ENCODE data around the gene GALNTL6.

The GALNTL6 gene

DNA sequence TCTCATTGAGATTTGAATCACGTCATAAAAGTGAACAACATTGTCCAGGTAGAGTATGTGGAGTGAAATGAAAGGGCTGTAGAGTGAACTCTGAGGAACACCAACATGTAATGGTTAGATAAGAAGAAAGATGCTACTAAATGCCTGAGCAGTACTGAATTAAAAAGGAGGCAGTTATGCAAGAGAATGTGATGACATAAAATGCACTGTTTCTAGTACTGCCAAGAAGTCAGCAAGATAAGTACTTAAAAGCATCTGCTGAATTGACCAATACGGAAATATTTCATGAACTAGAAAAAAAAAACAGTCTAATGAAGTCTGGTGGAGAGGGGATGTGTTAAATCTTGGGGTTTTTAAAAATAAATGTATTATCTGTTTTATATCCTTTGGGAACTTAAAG lies 771.6 kb downstream of the GALNTL6 start:
- no peak for DNase-seq

DNA sequence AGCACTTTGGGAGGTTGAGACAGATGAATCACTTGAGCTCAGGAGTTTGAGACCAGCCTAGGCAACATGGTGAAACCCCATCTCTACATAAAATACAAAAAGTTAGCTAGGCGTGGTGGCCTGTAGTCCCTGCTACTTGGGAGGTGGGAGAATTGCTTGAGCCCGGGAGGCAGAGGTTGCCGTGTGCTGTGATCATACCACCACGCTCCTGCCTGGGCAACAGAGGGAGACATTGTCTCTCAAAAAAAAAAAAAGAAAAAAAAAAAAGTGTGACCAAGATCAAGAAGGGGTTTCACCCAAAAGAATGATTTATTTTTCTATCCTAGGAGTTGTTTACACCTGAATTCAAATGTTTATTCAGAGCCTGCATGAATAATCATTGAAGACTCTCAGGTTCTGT lies 783.0 kb downstream of the GALNTL6 start:
- no peak for DNase-seq

DNA sequence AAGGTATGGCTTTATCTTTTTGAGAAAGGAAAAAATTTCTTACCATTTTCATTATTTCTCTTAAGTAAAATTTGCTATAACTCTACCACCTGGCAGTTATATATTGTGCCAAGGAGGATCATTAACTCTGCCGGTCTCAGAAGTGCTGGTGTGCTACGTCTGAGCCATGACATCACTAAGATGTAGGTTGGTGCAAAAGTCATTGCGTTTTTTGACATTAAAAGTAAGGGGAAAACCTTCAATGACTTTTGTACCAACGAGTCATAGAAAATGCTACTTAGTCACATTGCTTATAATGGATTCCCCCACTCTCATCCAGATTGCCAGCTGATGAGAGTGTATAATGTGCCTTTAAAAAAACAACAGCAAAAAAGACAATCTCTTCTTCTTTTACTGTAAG lies 786.4 kb downstream of the GALNTL6 start:
- no peak for DNase-seq

DNA sequence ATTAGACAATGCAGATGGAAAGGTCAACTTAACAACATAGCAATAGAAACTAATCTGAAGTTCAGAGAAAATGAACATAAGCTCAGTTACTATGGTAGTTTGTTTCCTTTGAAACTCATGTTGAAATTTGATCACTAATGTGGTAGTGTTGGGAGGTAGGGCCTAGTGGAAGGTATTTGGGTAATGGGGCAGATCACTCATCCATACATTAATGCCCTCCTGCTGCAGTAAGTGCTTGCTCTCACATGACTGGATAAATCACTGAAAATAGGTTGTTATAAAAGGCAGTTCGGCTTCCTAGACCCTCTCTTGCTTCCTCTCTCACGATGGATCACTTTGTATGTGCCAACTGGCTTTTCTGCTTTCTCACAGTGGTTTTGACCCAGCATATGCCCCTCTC lies 788.0 kb downstream of the GALNTL6 start:
- DNase-seq, result no peak

DNA sequence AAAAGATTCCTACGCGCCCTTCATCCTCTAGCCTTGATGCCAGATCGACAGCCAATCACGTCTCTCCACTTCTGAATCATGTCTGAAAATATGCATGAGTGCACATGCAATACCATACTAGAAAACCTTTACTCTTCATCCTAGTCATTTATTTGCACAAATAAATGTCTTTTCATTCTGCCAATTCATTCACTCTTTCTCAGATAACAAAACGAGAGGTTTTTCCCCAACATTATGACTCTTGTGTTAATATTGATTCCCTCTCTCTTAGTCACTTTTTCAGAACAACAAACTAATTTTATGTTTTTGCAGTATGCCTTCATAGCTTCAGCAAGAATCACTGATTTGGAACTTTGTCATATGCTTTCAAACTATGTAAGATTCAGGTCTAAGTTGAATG lies 806.0 kb downstream of the GALNTL6 start:
- no peak for DNase-seq

DNA sequence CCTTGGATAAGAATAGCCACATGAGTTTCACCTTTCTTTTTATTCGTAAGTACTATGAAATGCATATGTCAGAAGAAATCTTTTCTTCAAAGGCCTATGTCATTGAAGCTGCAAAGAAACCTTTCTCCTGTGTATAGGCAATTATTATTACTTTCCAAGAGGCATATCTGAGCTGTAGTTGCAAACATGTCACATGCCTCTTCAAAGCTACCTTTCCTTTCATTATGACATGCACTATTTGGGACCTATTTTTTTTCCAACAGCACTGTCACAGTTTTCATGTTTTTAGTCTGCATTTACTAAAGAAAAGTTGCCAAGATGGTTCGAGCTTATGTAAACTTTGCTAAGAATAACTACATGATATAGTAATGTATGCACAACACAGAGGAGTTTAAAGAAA lies 806.6 kb downstream of the GALNTL6 start:
- no peak for DNase-seq

DNA sequence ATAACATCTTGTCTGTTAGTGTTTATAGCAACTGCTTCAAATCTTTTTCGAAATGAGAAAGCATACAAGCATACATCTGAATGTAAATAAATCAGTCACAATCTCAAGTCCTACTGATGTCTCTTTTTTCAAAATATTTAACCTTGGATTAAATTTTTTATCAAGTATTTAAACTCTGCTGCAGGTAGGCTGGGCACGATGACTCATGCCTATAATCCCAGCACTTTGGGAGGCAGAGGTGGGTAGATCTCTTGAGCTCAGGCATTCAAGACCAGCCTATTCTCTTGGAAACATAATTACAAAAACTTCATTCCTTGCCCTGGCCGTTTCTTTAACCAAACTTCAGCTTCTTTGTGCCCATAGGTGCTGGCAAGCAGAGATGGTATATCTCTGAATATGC lies 815.1 kb downstream of the GALNTL6 start:
- no peak for DNase-seq

DNA sequence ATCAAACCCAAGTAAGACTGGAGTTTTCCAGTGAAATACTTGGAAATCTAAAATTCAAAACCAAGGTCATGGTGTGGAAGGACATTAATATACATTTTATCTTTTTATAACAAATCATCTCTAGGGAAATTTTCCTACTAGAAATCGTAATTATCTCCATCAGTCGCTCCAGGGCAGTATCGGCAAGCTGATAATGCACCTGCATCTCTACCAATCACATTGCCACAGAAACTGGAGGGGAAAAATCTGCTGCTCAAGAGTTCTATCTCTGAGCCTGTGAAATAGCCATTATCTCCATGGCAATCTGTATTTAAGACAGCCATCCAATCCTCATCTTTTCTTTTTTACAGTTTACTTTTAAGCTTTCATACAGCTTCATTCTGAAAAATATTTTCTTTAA lies 817.1 kb downstream of the GALNTL6 start:
- no peak for DNase-seq

DNA sequence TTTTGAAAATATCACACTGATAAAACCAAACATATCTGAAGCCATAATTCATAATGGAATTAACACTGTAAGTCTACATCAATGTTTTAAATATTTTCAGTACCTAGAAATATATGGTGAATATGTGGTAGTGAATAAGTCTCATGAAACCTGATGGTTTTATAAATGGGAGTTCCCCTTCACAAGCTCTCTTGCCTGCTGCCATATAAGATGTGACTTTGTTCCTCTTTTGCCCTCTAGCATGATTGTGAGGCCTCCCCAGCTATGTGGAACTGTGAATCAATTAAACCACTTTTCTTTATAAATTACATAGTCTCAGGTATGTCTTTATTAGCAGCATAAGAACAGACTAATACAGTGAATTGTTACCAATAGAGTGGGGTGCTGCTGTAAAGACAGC lies 818.6 kb downstream of the GALNTL6 start:
- DNase-seq, result no peak

DNA sequence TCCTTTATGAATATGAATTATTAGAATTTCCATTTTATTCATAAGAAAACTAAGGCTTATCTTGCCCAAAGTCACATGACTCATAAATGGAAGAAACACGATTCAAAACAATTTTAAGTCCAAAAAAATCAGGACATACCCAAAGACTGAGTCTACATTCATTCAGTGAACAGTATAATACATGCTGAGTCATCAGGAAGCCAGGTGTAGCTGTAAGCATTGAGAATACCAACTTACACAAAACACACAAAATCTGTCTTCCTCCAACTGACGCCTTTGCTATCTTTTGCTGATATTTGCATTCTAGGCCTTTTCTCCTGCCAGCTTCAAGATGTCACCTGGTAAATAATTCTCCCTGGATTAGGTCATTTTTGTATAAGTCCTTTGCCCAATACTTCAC lies 835.3 kb downstream of the GALNTL6 start:
- DNase-seq, result no peak

DNA sequence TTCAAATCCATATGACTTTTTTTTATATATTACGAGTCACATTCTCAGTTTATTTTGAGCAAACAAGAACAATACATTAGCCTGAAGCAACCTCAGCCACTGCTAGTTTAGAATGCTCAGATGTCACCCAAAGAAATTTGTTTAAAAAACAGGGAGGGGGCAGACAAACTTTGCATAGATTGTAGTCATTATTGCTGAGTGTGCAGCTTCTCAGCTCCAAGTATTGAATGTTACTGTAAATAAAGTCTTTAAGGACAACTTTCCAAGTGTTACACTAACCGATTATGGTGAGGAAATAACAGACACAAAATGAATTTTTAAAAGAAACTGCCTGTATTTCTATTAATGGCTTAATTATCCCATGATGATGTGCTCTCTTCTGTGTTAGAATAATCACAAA lies 835.9 kb downstream of the GALNTL6 start:
- DNase-seq, result no peak

DNA sequence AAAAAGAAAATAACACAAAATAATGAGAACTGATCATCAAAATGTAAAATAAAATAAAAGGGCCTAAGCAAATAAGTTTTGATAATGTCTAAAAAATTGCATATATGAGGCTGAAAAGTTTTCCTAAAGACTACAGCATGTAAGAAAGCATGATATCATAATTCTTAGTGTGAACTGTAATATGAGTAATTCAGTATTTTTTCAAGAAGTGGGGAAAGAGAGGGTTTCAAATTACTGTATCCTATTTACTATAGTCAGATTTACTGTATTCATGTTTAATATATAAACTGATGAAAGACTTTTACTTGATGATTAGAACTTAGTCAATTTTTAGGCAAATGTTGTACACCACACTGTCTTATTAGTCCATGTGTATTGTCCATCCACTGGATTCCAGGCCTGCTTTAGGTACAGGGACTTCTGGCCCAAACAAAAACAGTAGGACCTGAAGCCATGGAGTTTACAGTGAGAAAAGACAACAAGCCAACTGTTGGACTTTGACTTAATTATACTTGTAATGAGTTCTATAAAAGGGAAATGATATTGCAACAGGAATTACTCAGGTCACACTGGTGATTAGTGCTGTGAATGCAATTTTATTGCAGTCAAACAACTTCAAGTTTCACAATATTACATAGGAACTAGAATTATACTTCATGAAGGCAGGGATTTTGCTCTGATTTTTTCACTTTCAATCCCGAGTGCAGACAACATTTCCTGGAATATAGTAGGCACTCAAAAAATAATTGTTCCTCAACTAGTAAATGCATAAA lies 837.7 kb downstream of the GALNTL6 start:
- DNase-seq, result no peak

DNA sequence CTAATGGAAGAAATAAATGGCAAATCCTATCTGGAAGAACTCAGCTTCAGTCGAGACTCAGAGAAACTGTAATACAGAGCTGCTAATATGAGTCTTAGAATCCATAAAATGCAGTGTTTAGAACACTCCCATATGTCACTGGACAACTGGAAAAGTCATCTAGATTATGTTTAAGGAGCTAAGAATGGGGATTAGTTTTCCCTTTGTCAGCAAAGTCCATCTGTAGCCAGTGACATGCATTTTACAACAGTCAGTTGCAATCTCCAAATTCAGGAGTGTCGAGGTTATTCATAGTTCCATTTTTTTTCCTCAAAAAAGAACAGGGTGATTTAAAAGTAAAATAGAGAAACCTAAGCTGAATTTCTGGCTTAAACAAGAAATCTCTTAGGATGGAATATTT lies 838.8 kb downstream of the GALNTL6 start:
- DNase-seq, result no peak

DNA sequence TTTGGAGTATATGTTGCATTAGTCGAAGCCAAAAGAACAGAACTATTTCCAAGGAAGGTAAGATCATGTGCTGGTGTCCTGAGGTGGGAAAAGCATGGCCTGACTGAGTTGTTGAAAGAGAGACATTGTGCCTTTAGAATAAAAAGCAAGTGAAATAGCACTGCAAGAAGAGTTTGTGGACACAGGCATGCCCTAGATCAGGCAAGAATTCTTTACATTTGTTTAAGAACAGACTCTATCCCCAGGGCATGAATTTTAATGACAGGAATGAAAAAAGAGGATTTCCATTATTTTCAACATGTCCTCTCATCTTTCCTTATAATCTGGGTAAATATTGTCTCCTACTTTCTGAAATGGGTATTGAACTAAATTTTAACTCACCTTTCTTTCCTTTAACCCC lies 839.2 kb downstream of the GALNTL6 start:
- no peak for DNase-seq

DNA sequence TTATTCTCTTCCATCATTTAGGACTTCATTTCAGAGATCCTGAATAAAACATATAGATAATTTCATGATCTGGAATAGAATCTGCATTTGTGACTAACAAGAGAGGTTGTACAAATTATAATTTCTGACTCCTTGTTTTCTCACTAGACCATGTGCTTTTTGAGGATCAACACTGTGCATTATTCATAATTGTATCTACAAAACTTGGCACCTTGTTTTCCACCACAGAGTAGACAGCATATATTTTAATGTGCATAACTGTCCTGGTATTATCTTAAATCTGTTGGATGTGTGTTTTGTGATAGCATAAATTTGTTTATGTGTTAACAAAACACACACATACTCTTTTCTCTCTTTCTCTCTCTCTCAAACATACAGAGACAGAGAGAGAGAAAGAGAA lies 840.5 kb downstream of the GALNTL6 start:
- no peak for DNase-seq

DNA sequence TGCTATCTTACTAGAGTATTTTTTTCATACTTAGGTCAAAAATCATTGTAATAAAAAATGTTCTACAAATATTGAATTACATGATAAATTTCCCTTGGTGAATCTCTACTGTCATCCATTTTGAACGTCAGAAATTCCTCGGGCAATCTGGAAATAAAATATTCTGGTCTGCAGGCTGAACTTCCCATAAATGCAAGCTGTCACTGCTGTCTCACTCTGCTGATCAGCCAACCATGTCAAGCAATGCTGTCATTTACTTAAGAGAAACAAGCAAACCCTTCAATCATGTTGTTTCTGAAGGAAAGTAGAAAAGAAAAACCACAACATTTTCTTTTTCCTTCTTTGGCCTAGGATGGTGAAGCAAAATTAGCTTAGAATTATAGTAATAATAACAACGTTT lies 841.3 kb downstream of the GALNTL6 start:
- no peak for DNase-seq

DNA sequence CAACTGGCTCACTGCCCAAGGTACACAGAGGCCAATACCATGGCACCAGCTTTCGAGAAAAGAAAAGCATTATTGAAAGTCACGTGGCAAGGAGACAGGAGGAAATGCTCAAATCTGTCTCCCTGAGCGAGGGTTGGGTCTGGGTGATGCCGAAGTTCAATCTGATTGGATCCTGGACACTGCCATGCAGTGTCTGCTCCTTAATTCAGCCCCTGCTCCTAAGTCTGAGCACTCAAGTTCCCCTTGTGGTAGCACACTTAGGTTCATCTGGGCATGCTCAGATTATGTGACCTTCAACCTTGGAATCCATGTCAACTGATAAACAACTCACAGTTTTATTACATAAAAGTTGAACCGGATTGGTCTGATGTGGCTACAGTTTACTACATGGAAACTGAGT lies 842.9 kb downstream of the GALNTL6 start:
- DNase-seq, result no peak

DNA sequence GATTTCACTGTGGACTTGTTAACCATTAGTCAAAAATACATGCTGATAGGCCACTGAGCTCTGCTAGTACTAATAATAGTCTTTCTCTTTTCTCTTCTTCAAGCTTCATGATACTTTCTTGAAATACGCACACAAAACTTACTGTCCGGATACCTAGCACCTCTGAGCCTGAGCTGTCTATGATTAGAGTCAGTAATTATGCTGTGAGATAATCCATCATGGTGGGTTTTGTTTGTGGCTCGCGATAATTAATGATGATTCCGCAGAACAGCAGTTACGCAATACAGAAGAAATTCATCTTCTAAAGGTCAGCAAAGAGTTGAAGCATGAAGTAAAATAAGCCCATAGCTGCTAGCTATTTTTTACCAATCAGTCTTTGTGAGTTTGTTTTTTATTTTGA lies 843.9 kb downstream of the GALNTL6 start:
- no peak for DNase-seq

DNA sequence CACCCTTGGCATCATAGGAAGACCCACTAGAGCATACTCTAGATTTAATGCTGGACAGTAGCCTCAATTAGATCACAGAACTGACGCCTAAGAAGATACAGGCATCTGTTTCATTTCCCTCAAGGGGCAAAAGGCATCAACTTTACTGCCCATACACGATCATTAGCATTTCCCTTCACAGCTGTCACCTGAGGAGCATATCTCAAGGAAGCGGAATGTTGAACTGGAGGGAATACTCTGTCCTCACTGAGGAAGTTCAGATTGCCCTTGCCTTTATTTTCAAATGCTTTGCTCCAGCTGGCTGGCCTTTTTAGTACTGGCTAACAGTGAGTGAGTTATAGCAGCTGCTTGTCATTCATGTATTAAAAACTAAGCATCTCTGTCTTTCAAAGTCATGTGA lies 847.0 kb downstream of the GALNTL6 start:
- DNase-seq, result no peak

DNA sequence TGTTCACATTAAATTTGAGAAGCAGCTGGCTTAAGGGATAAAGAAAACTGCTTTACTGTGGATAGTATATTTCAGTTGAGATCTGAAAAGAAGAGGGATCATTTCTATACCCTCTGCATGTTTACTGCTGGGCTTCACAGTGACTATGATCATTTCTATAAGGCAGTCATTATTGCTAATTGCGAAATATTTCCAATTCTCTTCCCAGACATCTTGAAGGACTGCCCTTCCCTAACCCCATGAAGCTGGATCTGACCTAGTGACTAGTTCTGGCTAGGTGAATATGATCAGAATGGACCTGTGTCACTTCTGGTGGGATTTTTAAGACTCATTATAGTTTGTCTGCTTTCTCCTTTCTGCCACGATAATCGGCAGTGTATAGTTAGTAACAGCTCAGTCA lies 848.9 kb downstream of the GALNTL6 start:
- DNase-seq, result no peak

DNA sequence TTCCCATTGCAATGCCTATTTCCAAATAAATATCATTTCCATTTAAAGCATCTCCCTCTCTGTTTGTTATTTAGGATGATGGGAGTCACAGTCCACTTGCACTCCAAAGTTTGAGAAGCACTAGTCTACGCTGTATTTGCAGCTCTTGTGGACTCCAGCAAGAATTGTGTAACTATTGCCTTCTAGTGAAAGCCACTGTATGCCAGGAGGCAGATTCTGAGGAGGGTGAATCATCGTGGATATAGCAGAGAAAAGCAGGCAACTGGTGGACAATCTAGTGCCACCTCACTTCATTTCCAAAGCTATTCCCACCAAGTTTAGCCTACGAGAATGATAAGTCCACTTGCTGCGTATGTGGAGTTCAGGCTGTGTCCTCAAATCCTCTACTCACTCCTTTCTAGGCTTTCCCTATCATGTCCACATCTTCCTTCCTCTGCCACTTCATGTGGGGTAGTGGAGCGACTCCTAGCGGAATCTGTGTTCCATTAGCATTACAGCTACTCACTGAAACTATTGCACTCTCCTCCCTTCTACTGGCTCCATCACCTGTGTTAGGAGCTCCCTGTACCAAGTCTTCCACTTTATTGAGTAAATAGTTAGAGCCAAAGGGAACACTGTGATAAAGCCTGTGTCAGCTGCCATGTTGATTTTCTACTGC lies 853.6 kb downstream of the GALNTL6 start:
- DNase-seq, result no peak

DNA sequence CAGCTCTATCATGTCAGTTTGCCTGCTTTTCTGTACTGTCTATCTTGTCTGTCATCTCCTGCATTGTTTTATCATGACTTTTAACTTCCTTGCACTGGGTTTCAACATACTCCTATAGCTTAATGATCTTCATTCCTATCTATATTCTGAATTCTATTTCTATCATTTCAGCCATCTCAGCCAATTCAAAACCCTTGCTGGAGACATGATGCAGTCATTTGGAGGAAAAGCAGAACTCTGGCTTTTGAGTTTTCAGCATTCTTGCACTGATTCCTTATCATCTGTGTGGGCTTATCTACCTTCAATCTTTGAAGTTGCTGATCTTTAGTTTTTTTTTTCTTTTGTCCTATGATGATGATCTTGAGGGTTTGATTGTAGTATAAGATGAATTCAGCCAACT lies 861.6 kb downstream of the GALNTL6 start:
- no peak for DNase-seq

DNA sequence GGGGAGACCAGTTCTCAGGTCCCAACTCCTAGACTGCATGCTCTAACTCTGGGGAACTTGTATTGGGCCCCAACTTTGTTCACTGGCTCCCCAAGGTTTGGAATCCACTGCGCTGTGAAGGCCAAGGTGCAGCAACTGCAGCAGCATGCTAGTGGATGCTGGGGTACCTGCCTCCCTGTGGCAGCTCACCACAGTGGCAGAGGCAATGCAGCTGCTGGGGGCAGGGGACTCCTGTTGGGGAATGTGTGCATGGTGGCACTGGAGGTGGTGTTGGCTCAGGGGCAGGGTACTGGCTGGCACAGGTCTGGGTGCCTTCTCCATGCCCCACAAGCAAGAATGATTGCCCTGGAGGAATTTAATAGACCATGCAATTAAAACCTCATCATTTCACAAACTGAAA lies 862.0 kb downstream of the GALNTL6 start:
- DNase-seq, result no peak

DNA sequence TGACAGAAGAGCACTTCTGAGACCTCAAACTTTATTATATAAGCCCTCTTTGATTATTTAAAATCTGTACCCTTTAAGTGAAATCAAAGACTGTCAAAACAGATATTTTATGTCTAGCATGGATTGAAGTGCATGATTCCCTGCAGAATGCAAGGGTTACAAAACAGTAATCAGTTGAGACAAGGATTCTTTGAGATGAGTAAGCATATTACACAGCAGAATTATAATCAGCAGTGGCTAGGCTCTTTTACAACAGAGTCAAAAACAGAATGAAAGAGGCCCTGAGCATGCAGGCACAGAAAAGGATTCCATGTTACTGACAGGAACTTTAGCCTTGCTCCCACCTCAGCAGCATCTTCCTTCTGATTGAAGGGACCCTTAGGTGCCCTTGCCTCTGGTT lies 867.5 kb downstream of the GALNTL6 start:
- DNase-seq, result no peak

DNA sequence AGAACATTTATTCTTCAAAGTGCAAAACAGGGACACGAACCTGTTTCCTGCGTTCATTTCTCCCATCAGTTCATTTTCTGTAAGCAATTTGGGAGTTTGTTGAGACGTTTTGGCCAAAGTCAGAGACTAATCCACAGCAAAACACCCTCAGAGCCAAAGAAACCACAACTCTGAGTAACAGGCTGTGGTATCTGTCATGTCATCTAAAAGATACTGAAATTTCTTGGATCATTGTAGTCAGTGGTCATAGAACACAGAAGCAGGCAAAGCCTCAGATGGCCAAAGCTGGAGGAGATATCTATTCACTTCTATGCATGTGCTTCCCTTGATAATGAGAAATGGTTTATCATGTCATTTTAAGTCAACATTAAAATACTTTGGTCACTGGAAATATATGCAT lies 869.8 kb downstream of the GALNTL6 start:
- DNase-seq, result no peak
